HepG2 (cell line): Measurements from ENCODE around the gene ACOXL. TPM values are rescaled to one million over a fixed set of nuclear protein-coding genes. Genes with fewer than 3 reads are reported as not detected.

ENCODE experiments used
- ATAC-seq: fragments of 200-7000 bp; cut with Tn5 transposase; 3 replicates; pipeline ENCODE4 v1.9.1; 2020; ENCODE audit warnings: mild to moderate bottlenecking, moderate library complexity
- BruUV-seq: library from RNA; stranded (reverse); fragments of 400-500 nt; replicated peaks from 2 replicates; lab custom pipeline; 2021; lab: Mats Ljungman, UMichigan
- CTCF ChIA-PET: fragments of 300-600 bp; formaldehyde crosslinking; extraction: SDS; loops from one replicate; lab custom pipeline; 2021; ENCODE audit warnings: low total read pairs, inconsistent platforms, low intra/inter-chr PET ratio; lab: Yijun Ruan, JAX
- POLR2A ChIA-PET: fragments of 350-600 bp; sonication (Branson Sonifier 250); formaldehyde crosslinking; loops from one replicate; lab custom pipeline; 2020; ENCODE audit warnings: antibody characterized with exemption, inconsistent platforms; lab: Yijun Ruan, JAX
- DNase-seq: peaks from one replicate; pipeline ENCODE4 v3.0.0-alpha.2; 2015; ENCODE audit warnings: low spot score
- FAIRE-seq: peaks from 3 replicates; lab custom pipeline; 2011; peaks lifted over from hg19 to GRCh38; lab: Jason Lieb, UNC
- H2AFZ ChIP-seq: one replicate; pipeline ENCODE4 v1.6.1; 2011; ENCODE audit warnings: low read length, inconsistent platforms
- H3K27ac ChIP-seq: fragments of 300-600 bp; 3 replicates; pipeline ENCODE4 v1.8.0; 2011; ENCODE audit warnings: mixed run types, mild to moderate bottlenecking, mixed read lengths, low read length, inconsistent platforms; ENCODE audit not compliant: insufficient read depth; ENCODE audit errors: extremely low read length
- H3K27me3 ChIP-seq, 2 experiments: fragments of 200-600 bp in 1 of 2; 2 replicates in 1 of 2; 3 replicates in 1 of 2; pipeline versions ENCODE4 v1.6.0 to v1.8.0; 2011; ENCODE audit warnings: low read length in 2 of 2, mild to moderate bottlenecking in 2 of 2, moderate library complexity in 2 of 2, inconsistent platforms in 1 of 2; ENCODE audit not compliant: insufficient read depth in 2 of 2, control insufficient read depth in 1 of 2
- H3K36me3 ChIP-seq, 2 experiments: fragments of 200-600 bp in 1 of 2; replicated peaks in 1 of 2; 2 replicates in 1 of 2; 3 replicates in 1 of 2; pipeline versions ENCODE4 v1.5.1 to v1.8.0; 2011; ENCODE audit warnings: low read length in 2 of 2, inconsistent platforms in 1 of 2; ENCODE audit not compliant: insufficient read depth in 2 of 2, control insufficient read depth in 1 of 2
- H3K4me1 ChIP-seq: 2 replicates; pipeline ENCODE4 v1.5.1; 2012; ENCODE audit warnings: low read length, inconsistent platforms; ENCODE audit not compliant: insufficient read depth
- H3K4me2 ChIP-seq: 2 replicates; pipeline ENCODE4 v1.6.0; 2011; ENCODE audit warnings: low read depth, low read length, inconsistent platforms
- H3K4me3 ChIP-seq, 3 experiments: fragments of 200-600 bp in 1 of 3; sonication (generic), shearing (Covaris generic) in 1 of 3; replicated peaks in 1 of 3; 2 replicates each; pipeline ENCODE4 v1.5.1; 2011 to 2016; ENCODE audit warnings: low read length in 3 of 3, inconsistent platforms in 2 of 3, low read depth in 2 of 3, mild to moderate bottlenecking in 2 of 3, control low read depth in 1 of 3, mixed read lengths in 1 of 3; ENCODE audit not compliant: insufficient read depth in 1 of 3
- H3K79me2 ChIP-seq: one replicate; pipeline ENCODE4 v1.6.1; 2011; ENCODE audit warnings: low read length, inconsistent platforms; ENCODE audit not compliant: insufficient read depth
- H3K9ac ChIP-seq: 2 replicates; pipeline ENCODE4 v1.6.0; 2011; ENCODE audit warnings: mild to moderate bottlenecking, low read depth, low read length, inconsistent platforms; ENCODE audit not compliant: insufficient read depth
- H3K9me3 ChIP-seq: 2 replicates; pipeline ENCODE4 v1.5.1; 2012; ENCODE audit warnings: mild to moderate bottlenecking, low read length
- H4K20me1 ChIP-seq: 2 replicates; pipeline ENCODE4 v1.6.0; 2011; ENCODE audit warnings: inconsistent platforms, mild to moderate bottlenecking, low read length, moderate library complexity; ENCODE audit not compliant: insufficient read depth
- ASH2L ChIP-seq: fragments of 300-600, 200-600 bp; sonication (generic); IDR thresholded peaks from 2 replicates; pipeline ENCODE4 v1.7.0; 2017; ENCODE audit warnings: low read depth, mild to moderate bottlenecking, moderate library complexity, mixed read lengths, low read length; ENCODE audit not compliant: insufficient read length
- ATRX ChIP-seq: sonication (generic); formaldehyde crosslinking; IDR thresholded peaks from 2 replicates; pipeline ENCODE4 v1.4.0; 2020; ENCODE audit warnings: missing genetic modification reagents, borderline replicate concordance
- JARID2 ChIP-seq: sonication (generic); formaldehyde crosslinking; IDR thresholded peaks from 2 replicates; pipeline ENCODE4 v1.8.1; 2023; ENCODE audit warnings: missing genetic modification reagents, inconsistent platforms; ENCODE audit not compliant: insufficient replicate concordance
- KDM4B ChIP-seq: sonication (generic); formaldehyde crosslinking; IDR thresholded peaks from 2 replicates; pipeline ENCODE4 v1.4.0; 2020; ENCODE audit warnings: missing genetic modification reagents
- MAFF ChIP-seq: IDR thresholded peaks from 2 replicates; pipeline ENCODE4 v1.6.1; 2011; ENCODE audit warnings: low read depth, low read length, improper control_type of control experiment
- MAFK ChIP-seq, 2 experiments: IDR thresholded peaks in 1 of 2; conservative IDR thresholded peaks in 1 of 2; 2 replicates each; pipeline ENCODE4 v1.6.1; 2011; ENCODE audit warnings: improper control_type of control experiment in 2 of 2, low read length in 2 of 2
- NFIC ChIP-seq: IDR thresholded peaks from 2 replicates; pipeline ENCODE4 v1.6.1; 2012; ENCODE audit warnings: mild to moderate bottlenecking, low read length, inconsistent platforms
- THAP11 ChIP-seq: IDR thresholded peaks from 2 replicates; pipeline ENCODE4 v1.6.1; 2016; ENCODE audit warnings: missing biosample characterization, missing genetic modification reagents
- YEATS4 ChIP-seq: sonication (generic); formaldehyde crosslinking; IDR thresholded peaks from 2 replicates; pipeline ENCODE4 v1.4.0; 2020; ENCODE audit warnings: missing genetic modification reagents, borderline replicate concordance
- ZBTB7B ChIP-seq: sonication (generic); formaldehyde crosslinking; IDR thresholded peaks from 2 replicates; pipeline ENCODE4 v1.4.0; 2020; ENCODE audit warnings: missing genetic modification reagents
- ZC3H4 ChIP-seq: sonication (generic); formaldehyde crosslinking; IDR thresholded peaks from 2 replicates; pipeline ENCODE4 v1.4.0; 2020; ENCODE audit warnings: missing genetic modification reagents, borderline replicate concordance
- ZNF224 ChIP-seq: sonication (generic); formaldehyde crosslinking; IDR thresholded peaks from 2 replicates; pipeline ENCODE4 v1.5.0; 2020; ENCODE audit warnings: mild to moderate bottlenecking, missing genetic modification reagents
- ZNF331 ChIP-seq: sonication (generic); formaldehyde crosslinking; IDR thresholded peaks from 2 replicates; pipeline ENCODE4 v1.4.0; 2020; ENCODE audit warnings: missing genetic modification reagents
- ZNF841 ChIP-seq: sonication (generic); formaldehyde crosslinking; IDR thresholded peaks from 2 replicates; pipeline ENCODE4 v1.8.1; 2023; ENCODE audit warnings: missing genetic modification reagents, borderline replicate concordance
- ZNF850 ChIP-seq: sonication (generic); formaldehyde crosslinking; conservative IDR thresholded peaks from 2 replicates; pipeline ENCODE4 v1.9.0; 2021; ENCODE audit warnings: mild to moderate bottlenecking, missing genetic modification reagents
- WGBS: methylation state at CpG from one replicate; pipeline ENCODE4 v1.1.6; 2017; ENCODE audit warnings: low lambda C conversion rate; 5-methylcytosine and 5-hydroxymethylcytosine counted together
- in situ Hi-C: cut with HindIII; loops from 2 replicates; pipeline ENCODE4 v1.10.0; 2017; ENCODE audit warnings: low pct_unique_long_range_greater_than_20kb; ENCODE audit not compliant: extremely low pct_ligation_motif_present
- intact Hi-C: fragments of 100-400 bp; cut with micrococcal nuclease; formaldehyde crosslinking; loops from one replicate; pipeline ENCODE4 v1.10.0; 2022; ENCODE audit not compliant: unreplicated experiment
- polyA plus RNA-seq, 8 experiments: library from polyadenylated mRNA; depleted of rRNA in 3 of 8; stranded (reverse) in 7 of 8; unstranded in 1 of 8; fragments of >200 nt; fragmentation: Illumina TruSeq in 4 of 8; extraction: Trizol in 4 of 8; gene quantifications; 2 replicates each; pipeline versions ENCODE4 v1.2.1 to v1.2.3, GENCODE V29; 2011 to 2016; ENCODE audit warnings: low read depth in 4 of 8, missing spikeins in 1 of 8, mixed read lengths in 1 of 8; ENCODE audit not compliant: insufficient read depth in 1 of 8
- total RNA-seq, 5 experiments: library from RNA; depleted of rRNA; stranded (reverse); fragments of >200 nt; fragmentation: Illumina TruSeq; extraction: Trizol; gene quantifications; 2 replicates each; pipeline ENCODE4 v1.2.3, GENCODE V29; 2016; ENCODE audit warnings: low read depth in 1 of 5
- TF ChIP-seq, protein P1 (sequence below): sonication (generic); formaldehyde crosslinking; IDR thresholded peaks from 2 replicates; pipeline ENCODE4; 2020; ENCODE audit warnings: missing genetic modification reagents, mild to moderate bottlenecking, borderline replicate concordance
- TF ChIP-seq, protein P2 (sequence below): sonication (generic); formaldehyde crosslinking; IDR thresholded peaks from 2 replicates; pipeline ENCODE4 v1.5.0; 2020; ENCODE audit warnings: missing genetic modification reagents

The ACOXL gene
- total and polyA plus RNA-seq, 2 of the 13 experiments (the other 11 are each of a cell fraction or from before 2014, with no cell fraction given) = not detected

DNA sequence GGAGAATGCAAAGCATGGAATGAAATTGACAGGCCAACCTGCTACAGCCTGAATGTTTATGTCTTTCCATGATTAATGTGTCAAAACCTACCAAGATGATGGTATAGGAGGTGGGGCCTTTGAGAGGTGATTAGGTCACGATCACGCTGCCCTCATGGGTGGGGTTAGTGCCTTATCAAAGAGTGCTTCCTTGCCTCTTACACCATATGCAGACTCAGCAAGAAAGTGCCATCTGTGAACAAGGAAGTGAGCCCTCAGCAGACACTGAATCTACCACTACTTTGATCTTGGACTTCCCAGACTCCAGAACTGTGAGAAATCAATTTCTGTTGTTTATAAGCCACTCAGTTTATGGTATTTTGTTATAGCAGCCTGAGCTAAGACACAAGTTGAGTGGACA lies 240.9 kb downstream of the ACOXL start:
- BruUV-seq = no TSS peak
- Histone ChIP-seq H3K79me2 (no peaks in the 10 kb centered on the region), H3K4me2 (no peak overlapping the region), H3K27me3 (peaks cover 0 to 13% of the 10 kb centered on the region in 2 experiments; a peak in 2 of 5 replicates), H3K9ac (no peak overlapping the region), H3K4me1 (no peaks in the 10 kb centered on the region), H2AFZ (no peak overlapping the region), H3K4me3 (no peak overlapping the region), H3K27ac (no peak overlapping the region), H4K20me1 (no peaks in the 10 kb centered on the region), H3K9me3 (no peaks in the 10 kb centered on the region), H3K36me3 (no peaks in the 10 kb centered on the region)
- ChIA-PET POLR2A (no interaction called here), CTCF (no interaction called here)
- intact Hi-C loops = no loop called here
- 0% methylated on average over 2 of the region's 2 CpGs for WGBS
- ATAC-seq (no peak), FAIRE-seq (no peak), DNase-seq (no peak)
- in situ Hi-C loops = no loop called here
- TF ChIP-seq YEATS4 = no peak
- no peak for TF ChIP-seq ZNF850
- peak; percentile 32; the same call in 1 of the 2 replicates for TF ChIP-seq MAFF
- TF ChIP-seq, protein P1, sequence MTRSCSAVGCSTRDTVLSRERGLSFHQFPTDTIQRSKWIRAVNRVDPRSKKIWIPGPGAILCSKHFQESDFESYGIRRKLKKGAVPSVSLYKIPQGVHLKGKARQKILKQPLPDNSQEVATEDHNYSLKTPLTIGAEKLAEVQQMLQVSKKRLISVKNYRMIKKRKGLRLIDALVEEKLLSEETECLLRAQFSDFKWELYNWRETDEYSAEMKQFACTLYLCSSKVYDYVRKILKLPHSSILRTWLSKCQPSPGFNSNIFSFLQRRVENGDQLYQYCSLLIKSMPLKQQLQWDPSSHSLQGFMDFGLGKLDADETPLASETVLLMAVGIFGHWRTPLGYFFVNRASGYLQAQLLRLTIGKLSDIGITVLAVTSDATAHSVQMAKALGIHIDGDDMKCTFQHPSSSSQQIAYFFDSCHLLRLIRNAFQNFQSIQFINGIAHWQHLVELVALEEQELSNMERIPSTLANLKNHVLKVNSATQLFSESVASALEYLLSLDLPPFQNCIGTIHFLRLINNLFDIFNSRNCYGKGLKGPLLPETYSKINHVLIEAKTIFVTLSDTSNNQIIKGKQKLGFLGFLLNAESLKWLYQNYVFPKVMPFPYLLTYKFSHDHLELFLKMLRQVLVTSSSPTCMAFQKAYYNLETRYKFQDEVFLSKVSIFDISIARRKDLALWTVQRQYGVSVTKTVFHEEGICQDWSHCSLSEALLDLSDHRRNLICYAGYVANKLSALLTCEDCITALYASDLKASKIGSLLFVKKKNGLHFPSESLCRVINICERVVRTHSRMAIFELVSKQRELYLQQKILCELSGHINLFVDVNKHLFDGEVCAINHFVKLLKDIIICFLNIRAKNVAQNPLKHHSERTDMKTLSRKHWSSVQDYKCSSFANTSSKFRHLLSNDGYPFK (CRISPR knock-in tag) = no peak
- TF ChIP-seq MAFK (conservative IDR thresholded peaks at IDR 0.05 in 1 of 2, IDR thresholded peaks at IDR 0.05 in 1 of 2; ENCODE audit: low read length in 2 of 2) = peak; percentile 62 to 68

DNA sequence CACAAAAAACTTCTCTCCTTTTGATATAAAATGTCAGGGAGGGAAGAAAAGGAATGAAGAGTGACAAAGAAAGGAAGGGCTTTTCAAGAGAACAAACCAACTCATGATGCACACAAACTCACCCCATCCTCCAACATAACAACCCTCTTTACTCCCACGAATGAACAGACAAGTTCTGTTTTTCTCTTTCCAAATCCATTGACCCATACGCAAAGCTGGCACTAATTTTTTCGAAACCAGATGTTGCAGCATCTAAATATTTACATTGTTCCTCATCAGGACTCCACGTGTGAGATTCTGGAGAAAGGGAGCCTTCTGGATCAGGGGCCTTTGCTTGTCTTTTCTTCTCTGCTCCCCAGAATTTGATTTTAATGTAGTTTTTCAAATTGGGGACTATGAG lies 245.0 kb downstream of the ACOXL start:
- WGBS = 17% methylated on average over 4 of the region's 4 CpGs
- Histone ChIP-seq H4K20me1 (no peaks in the 10 kb centered on the region), H3K79me2 (no peaks in the 10 kb centered on the region), H3K9ac (no peak overlapping the region), H2AFZ (no peak overlapping the region), H3K27me3 (peaks cover 0 to 27% of the 10 kb centered on the region in 2 experiments; a peak in 2 of 5 replicates), H3K4me1 (no peaks in the 10 kb centered on the region), H3K36me3 (no peaks in the 10 kb centered on the region), H3K27ac (no peak overlapping the region), H3K9me3 (no peaks in the 10 kb centered on the region), H3K4me2 (no peak overlapping the region), H3K4me3 (no peak overlapping the region)
- POLR2A ChIA-PET = no interaction called here
- CTCF ChIA-PET = no interaction called here
- in situ Hi-C loops (no loop called here), intact Hi-C loops (no loop called here)
- FAIRE-seq = no peak
- BruUV-seq = no TSS peak
- no peak for ATAC-seq
- DNase-seq = no peak
- TF ChIP-seq THAP11 (CRISPR knock-in tag) (no peak), ZBTB7B (CRISPR knock-in tag) (no peak), NFIC (no peak), KDM4B (no peak), ZNF841 (CRISPR knock-in tag) (no peak), ATRX (CRISPR knock-in tag) (no peak), ZC3H4 (no peak), ZNF224 (CRISPR knock-in tag) (no peak), JARID2 (no peak), ASH2L (no peak), ZNF331 (CRISPR knock-in tag) (no peak)
- TF ChIP-seq, protein P2, sequence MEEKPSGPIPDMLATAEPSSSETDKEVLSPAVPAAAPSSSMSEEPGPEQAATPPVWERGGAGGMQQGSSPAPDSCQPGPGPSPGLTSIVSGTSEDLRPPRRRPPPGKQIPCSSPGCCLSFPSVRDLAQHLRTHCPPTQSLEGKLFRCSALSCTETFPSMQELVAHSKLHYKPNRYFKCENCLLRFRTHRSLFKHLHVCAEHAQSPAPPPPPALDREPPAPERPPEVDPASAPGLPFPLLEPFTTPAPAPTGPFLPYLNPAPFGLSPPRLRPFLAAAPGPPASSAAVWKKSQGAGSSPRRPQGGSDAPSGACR (CRISPR knock-in tag) = no peak
